ENCODE results near the gene SYDE1.

Gene SYDE1

DNA sequence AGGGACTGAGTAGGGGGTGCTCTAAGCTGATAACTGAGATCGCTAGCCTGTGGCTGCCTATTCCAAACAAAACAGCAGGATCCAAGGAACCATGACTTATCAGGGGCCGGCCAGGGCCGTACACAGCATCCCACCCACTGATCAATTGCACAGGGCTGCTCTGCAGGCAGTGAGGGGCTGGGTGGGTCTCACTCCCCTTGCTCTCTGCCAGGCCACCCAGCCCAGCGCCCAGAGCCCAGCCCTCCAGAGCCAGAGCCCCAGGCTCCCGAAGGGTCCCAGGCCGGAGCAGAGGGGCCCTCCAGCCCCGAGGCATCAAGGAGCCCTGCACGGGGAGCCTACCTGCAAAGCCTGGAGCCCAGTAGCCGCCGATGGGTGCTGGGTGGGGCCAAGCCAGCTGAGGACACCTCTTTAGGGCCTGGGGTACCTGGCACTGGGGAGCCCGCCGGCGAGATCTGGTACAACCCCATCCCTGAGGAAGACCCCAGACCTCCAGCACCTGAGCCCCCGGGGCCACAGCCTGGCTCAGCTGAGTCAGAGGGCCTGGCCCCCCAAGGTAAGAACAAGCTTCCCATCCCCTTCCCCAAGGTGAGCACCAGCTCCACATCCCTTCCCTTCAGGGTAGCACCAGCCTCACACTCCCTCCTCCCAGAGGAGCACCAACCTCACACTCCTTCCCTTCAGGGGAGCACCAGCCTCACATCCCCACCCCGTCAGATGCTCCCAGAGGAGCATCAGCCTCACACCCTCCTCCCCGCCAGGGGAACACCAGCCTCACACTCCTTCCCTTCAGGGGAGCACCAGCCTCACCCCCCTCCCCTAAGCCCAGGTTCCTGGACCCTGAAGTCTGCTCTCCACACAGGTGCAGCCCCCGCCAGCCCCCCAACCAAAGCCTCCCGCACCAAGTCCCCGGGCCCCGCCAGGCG lies 1.9 kb downstream of the SYDE1 start:
- no peak for DNase-seq

DNA sequence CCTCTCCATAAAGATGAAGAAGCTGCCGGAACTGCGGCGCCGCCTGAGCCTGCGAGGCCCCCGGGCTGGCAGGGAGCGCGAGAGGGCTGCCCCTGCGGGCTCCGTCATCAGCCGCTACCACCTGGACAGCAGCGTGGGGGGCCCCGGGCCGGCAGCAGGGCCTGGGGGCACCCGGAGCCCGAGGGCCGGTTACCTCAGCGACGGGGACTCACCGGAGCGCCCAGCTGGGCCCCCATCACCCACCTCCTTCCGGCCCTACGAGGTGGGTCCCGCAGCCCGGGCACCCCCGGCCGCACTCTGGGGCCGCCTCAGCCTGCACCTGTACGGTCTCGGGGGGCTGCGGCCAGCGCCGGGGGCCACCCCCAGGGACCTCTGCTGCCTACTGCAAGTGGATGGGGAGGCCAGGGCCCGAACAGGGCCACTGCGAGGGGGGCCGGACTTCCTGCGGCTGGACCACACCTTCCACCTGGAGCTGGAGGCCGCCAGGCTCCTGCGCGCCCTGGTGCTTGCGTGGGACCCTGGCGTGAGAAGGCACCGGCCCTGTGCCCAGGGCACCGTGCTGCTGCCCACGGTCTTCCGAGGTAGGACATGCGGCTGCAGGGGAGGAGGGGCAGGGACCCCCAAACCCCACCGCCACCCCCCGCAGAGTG lies 2.7 kb downstream of the SYDE1 start:
- no peak for DNase-seq

DNA sequence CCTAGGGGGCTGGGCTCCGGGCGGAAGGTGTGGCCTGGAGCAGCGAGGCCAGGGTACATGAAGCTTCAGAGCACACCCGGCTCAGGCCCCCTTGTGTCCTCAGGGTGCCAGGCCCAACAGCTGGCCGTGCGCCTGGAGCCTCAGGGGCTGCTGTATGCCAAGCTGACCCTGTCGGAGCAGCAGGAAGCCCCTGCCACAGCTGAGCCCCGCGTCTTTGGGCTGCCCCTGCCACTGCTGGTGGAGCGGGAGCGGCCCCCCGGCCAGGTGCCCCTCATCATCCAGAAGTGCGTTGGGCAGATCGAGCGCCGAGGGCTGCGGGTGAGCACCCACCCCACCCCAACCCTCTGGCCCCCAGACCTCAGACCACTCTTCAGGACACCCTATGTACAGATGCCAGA lies 3.2 kb downstream of the SYDE1 start:
- no peak for DNase-seq

- DNase-seq = no peak
Measured at GRCh38 chr19:15111758-15112157, 4.6 kb downstream of the SYDE1 start.

GRCh38 chr19:15112385-15112784 lies 5.2 kb downstream of the SYDE1 start:
- DNase-seq = no peak

DNA sequence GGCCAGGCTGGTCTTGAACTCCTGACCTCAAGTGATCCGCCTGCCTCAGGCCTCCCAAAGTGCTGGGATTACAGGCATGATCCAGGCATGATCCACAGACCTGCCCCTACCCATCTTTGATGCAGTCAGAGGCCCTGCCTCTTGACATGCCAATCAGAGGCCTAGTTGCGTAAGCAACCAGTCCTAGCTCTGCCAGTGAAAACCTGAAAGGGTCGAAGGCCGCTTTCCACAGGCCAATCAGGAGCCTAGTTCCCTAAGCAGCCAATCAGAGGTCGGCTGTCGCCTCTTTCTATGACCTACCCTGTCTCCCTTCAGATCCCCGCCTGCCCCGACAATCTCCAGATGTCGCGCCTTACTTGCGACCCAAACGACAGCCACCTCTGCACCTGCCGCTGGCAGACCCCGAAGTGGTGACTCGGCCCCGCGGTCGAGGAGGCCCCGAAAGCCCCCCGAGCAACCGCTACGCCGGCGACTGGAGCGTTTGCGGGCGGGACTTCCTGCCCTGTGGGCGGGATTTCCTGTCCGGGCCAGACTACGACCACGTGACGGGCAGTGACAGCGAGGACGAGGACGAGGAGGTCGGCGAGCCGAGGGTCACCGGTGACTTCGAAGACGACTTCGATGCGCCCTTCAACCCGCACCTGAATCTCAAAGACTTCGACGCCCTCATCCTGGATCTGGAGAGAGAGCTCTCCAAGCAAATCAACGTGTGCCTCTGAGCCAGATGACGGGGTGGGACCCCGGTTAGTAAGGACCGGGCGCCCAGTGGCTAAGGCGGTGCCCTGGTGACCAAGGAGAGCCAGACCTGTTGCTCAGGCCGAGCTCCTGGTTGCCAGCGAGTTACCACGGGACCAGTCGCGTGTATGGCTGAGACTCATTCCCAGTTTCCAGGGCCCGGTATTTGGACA lies 6.3 kb downstream of the SYDE1 start:
- no peak for DNase-seq

DNA sequence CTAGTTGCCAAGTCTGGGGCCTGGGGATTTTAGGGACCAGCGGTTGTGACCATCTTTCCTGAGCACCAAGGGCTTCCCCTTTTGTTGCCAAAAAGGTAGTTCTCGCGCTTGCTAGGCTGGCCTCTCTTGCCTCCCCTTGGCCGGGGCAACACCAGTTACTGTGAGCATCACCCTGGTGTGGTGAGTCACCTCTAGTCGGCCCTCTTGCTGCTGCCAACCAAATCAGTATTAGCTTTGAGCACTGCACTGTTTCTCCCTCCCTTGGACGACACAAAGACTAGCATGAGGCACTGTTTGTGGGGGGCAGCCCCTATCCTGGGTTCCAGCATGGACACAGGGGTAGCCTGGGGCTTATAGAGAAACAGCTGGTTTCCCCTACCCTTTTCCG lies 6.9 kb downstream of the SYDE1 start:
- DNase-seq = no peak

DNA sequence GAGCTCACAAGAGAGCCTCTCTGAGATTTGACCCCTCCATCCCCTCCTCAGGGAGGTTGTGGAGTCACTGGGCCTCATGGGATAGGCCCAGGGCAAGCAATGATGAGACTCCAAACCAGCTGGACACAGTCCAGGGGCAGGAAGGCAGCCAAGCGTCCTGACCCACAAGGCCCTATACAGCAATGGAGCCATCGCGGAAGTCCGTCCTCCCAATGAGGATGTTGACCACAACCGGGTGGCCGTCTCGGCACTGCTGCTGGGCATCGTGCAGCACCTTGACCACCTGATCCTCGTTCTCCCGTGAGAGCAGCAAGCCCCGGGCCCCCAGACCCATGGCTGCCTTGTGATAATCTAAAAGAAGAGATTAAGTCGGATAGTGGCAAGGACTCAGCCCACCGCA lies 7.9 kb downstream of the SYDE1 start:
- DNase-seq = no peak

DNA sequence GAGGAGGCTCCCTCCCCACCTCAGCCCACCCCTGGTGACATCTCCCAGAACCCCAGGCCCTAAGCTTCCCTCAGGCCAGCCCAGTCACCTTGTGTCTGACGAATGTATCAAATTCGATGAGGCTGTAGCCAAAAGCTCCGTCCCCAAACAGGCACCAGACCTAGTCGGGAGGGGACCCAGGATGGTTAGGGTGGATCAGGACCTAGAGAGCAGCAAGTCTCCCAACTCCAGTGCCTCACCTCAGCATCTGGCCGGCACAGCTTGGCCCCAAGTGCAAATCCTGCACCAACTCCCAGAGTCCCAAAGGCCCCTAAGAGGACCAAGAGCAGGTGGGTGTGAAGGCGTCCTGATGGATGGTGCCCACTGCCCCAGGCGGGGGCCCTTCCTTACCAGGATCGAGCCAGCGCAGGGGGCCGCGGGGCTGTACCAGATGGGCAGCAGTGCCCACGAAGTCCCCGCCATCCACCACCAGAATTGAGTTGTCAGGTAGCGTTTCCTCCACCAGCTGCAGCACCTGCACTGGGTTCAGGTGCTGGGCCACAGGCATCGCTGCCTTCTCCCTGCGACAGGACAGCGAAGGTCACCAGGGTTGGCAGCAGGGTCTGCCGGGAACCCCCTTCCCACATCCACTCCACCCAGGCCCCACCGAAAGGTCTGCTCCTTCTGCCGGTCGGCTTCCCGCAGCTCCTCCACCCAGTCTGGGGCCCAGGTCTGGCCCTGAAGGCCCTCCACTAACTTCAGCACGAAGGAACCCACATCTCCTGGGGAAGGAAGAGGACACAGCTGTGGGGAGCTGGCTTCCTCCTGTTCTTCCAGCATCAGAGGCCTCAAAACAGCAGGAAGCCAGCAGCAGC lies 8.8 kb downstream of the SYDE1 start:
- DNase-seq = no peak

- DNase-seq = no peak
Measured at GRCh38 chr19:15116856-15117255, 9.7 kb downstream of the SYDE1 start.

- DNase-seq = no peak
Measured at GRCh38 chr19:15118248-15118647, 11.0 kb downstream of the SYDE1 start.

DNA sequence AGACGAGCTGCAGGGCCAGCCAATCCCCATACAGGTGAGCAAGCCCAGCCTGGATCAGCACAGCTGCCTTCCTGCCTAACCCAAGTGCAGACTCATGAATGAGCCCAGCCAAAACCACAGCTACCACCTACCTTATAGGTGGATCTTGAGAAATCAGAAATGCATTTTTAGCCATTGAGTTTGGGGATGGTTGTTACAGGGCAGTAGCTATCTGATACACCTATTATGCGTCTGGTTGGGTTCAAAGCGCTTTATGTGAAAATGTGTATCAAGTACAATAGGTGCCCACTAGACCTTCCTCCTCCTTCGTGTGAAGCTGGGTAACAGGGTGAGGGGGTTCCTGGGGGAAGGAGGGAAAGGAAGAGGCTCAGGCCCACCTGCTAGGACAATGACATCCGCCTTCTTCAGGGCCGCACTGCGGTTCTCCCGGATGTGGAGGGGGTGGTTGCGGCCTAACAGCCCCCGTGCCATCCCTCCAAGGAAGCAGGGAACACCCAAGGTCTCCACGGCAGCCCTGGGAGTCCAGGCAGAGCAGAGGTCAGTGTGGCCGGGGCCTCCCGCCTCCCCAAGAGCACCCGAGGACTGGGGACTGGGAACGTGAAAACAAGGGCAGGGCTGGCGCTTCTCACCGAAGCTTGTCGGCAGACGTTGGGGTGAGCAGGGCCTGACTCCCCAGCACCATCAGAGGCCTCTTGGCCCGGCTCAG lies 11.7 kb downstream of the SYDE1 start:
- no peak for DNase-seq

GRCh38 chr19:15120135-15121026 lies 13.2 kb downstream of the SYDE1 start:
- DNase-seq = no peak

DNA sequence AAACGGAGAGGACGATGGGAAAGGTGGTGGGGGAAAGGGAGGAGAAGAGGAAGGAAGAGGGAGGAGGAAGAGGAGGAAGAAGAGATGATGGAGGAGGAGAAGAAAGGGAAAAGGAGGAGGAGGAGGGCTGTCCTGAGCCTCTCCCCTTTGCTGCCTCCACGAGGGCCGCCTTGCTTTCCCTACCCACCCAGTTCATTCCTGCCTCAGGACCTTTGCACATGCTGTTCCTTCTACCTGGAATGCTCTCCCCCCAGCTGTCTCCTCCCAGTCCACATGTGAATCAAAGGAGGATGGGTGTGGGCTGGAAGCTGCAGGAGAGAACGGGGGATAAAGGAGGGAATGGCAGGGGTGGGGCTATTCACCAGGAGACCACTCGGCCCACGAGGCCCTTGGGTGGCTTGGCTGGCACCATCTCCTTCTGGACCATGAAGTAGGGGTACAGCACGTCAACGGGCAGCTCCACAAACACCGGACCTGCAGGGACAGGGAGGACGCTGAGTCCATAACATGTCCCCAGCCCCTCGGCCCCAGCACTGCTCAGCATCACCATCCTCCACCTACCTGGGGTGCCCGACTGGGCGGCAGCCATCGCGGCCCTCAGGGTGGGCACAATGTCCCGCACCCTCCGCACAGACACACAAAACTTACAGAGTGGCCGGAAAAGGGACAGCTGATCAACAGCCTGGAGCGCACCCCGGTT lies 15.3 kb downstream of the SYDE1 start:
- DNase-seq = no peak

GRCh38 chr19:15123031-15123890 lies 16.1 kb downstream of the SYDE1 start:
- no peak for DNase-seq

DNA sequence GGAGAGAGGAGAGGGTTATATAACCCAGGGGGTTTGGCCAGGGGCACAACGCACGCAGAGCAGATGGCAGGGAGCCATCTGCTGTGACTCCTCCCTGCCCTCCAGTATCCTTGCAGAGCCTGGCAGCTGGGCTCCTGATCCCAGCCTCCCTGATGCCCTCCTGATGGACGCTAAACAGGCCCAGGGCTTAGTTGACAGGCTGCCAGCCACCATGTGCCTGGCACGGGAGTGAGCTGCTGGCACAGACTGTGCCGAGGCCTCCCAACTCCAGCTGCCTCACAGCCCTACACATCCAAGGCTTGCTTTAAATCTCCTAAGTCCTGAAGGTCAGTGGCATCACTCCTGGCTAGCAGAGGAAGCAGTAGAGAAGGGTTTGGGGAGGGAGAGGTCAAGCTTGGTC lies 16.7 kb downstream of the SYDE1 start:
- no peak for DNase-seq

- DNase-seq = no peak
Measured at GRCh38 chr19:15124572-15125231, 17.5 kb downstream of the SYDE1 start.
